GM21360 (cell line): ENCODE data around the gene MPHOSPH6.
"Not testable (repeated sequence)": the region's sequence is repeated elsewhere in the genome, so short reads cannot be mapped to it uniquely, and the experiment has no call there.

Experiments
- ATAC-seq: cut with Tn5 transposase; IDR thresholded peaks from one replicate; pipeline ENCODE4 v1.9.1; 2021; ENCODE audit warnings: mild to moderate bottlenecking, moderate library complexity; ENCODE audit not compliant: unreplicated experiment

Gene MPHOSPH6

DNA sequence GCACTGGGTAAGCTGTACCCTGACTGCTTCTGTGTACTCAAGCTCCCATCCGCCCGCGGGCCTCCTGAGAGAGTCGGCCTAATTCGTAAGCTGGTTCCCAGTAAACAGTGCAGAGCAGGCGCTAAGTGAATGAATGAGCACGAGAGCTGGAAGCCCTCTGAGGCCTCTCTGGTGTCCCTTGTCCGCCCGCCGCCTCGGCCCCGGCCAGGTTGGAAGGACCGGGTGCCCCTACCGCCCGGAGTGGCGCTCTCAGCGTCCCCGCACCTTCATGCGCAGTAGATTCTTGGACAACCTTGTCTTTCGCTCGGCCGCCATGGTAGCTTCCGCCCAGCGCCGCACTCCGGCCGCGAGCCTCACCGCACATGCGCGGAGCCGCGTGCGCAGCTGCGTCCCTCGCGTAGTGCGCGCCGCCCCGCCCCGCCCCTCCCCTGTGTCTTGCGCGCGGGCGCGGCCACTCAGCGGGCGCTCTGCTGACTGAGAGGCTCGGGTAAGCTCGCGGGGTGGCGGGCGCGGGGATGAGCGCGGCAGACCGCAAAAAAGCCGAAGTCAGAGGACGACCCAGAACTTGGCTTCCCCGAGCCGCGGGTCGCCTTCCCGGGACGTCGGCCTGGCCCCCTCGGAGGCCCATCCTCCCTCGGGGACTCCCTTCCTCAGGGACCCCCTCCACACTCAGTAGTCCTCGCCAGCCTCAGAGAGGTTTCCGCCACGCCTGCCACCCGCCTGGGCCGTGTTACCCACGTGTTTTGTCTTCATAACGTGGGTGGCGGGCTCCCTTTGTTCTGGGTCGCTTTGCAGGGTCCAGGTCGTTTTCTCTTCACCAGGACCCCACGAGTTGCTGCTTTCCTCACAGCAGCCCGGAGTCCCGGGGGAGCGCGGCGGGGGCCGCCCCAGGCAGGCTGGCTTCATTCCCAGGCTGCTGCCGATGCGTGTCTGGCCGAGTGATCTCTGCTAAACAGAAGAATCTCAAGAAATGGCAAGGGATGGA lies at the start of gene MPHOSPH6:
TSS of gene MPHOSPH6 (minus strand) at position 364 of the 985 bp plus-strand sequence. CDS start at position 315, 49 bp downstream.
- peak; percentile 95 for ATAC-seq

DNA sequence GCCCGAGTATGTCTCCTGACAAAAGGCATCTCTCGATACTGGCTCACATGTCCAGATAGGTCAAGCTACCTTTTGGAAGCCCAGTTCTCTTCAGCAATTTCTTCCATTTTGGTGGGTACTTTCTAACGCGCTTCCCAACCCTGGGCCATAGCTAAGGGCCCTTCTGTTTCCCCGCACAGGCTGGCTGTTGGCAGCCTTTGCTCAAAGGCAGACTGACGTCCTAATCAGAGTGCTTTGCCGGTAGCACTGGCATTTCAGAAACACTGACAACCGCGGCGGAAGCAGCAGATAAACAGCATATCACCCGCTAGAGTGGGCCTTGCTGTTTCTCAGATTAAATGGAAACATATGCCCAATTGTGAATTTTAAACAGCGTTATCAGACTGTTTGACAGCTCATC lies 49.3 kb upstream of the MPHOSPH6 start:
- no peak for ATAC-seq

DNA sequence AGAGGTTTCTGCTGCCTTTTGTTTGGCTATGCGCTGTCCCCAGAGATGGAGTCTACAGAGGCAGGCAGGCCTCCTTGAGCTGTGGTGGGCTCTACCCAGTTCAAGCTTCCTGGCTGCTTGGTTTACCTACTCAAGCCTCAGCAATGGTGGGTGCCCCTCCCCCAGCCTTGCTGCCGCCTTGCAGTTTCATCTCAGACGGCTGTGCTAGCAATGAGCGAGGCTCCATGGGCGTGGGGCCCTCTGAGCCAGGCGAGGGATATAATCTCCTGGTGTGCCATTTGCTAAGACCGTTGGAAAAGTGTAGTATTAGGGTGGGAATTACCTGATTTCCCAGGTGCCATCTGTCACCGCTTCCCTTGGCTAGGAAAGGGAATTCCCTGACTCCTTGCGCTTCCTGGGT lies 39.3 kb upstream of the MPHOSPH6 start:
- not testable (repeated sequence) for ATAC-seq

DNA sequence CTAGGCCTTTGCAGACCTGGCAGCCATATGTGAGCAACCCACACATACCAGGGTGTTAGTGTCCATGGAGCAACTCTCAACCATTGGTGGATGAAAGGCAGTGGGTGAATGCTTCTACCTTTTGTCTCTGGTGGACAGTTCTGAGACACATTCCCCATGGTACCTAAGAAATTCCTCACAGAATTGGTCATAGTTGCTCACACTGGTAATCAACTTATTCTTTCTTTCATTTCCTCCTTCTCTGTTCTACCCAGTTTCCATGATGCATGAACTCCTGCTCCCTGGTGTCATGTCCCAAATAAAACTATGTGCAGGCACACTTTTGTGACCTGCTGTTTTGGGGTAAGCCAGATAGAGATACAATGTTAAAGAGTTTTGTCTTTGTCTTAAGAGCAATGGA lies 33.2 kb upstream of the MPHOSPH6 start:
- no peak for ATAC-seq

DNA sequence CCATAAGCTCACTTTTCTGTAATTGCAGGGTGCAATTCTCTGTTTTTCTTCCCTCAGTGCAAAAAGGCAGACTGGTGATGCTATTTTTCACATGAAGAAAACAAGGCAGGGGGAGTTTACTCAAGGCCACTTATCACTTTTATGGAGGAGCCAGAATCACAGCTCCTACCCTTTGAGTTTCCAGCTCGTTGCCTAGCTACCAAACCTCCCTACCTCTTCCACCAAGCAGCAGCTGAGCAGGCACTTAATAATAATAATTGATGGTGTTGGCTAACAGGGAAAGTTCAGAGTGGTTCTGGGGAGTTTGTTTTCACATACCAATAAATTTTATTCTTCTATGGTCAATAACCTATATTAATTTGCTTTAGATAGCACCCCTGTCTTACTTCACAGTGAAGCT lies 31.9 kb upstream of the MPHOSPH6 start:
- ATAC-seq, result no peak

DNA sequence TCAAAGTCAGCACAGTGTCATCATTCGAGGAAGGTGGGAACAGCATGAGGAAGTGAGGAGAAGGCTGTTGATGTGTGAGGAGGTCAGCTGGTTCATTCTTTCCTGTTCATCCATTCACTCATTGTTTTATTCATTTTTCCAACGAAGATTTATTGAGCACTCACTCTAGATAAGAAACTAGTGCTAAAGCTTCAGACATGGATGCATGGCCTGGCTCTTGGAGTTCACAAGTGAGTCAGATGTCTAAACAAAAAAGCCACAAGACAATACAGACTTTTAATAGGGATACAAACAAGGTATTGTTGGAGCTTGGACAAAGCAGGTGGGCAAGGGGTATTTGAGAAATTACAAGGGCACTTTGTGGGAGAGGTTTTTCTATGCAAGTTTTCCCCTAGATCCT lies 31.3 kb upstream of the MPHOSPH6 start:
- ATAC-seq, result no peak

- ATAC-seq, result no peak
Observed at GRCh38 chr16:82199209-82199608, 29.2 kb upstream of the MPHOSPH6 start.

- ATAC-seq, result no peak
Observed at GRCh38 chr16:82197540-82198240, 27.7 kb upstream of the MPHOSPH6 start.

GRCh38 chr16:82195917-82196494 lies 26.0 kb upstream of the MPHOSPH6 start:
- no peak for ATAC-seq

DNA sequence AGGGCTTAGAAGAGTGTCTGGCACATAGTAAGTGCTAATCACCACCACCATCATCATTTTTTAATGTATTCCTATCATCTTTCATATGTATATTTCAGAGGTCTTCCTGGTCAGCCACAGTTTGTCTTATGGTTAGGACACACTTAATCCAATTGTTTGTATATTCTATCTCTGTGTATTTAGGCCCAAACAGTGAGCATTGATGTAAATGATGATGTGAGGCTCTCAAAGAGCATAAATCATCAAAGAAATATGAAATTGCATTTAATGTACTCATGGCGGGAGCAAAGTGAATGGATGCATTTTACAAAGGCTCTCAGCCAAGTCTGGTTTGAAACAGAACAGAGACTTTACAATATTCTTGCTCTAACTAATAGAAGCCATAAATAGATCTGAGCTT lies 24.1 kb upstream of the MPHOSPH6 start:
- no peak for ATAC-seq

- ATAC-seq, result no peak
Observed at GRCh38 chr16:82192665-82193064, 22.6 kb upstream of the MPHOSPH6 start.

- ATAC-seq, result no peak
Observed at GRCh38 chr16:82190386-82190785, 20.4 kb upstream of the MPHOSPH6 start.

GRCh38 chr16:82187829-82188228 lies 17.8 kb upstream of the MPHOSPH6 start:
- ATAC-seq, result no peak

- ATAC-seq, result no peak
Observed at GRCh38 chr16:82185012-82185411, 15.0 kb upstream of the MPHOSPH6 start.

- ATAC-seq, result no peak
Observed at GRCh38 chr16:82184213-82184612, 14.2 kb upstream of the MPHOSPH6 start.

GRCh38 chr16:82183004-82183397 lies 13.0 kb upstream of the MPHOSPH6 start:
- no peak for ATAC-seq

- ATAC-seq, result no peak
Observed at GRCh38 chr16:82182266-82183003, 12.4 kb upstream of the MPHOSPH6 start.

GRCh38 chr16:82181461-82182185 lies 11.6 kb upstream of the MPHOSPH6 start:
- ATAC-seq, result no peak

DNA sequence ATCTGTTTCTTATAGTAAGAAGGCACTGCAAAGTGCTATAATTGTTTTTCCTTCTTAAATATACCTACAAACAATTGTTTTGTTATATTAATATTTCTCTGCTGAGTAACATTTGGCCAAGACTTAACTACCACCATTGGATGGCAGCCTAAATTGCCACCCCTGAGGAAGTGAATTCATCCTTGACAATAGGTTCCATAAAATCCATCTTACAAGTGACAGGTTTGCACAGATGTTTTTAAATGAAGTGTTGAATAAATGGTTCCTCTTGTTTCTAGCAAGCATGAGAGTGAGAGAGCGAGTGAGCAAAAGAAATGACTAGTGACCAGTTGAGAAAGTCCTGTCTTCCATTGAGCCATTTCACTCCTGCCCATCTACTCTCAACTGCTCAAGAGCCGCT lies 8.3 kb upstream of the MPHOSPH6 start:
- ATAC-seq, result no peak

- no peak for ATAC-seq
Observed at GRCh38 chr16:82177555-82177954, 7.5 kb upstream of the MPHOSPH6 start.
